HepG2 (cell line): ENCODE measurements around the gene SAMM50. TPM values are rescaled to one million over a fixed set of nuclear protein-coding genes. Genes with fewer than 3 reads are reported as not detected.
A peak's percentile ranks its signal among the peaks of the same experiment; 100 is the strongest.

ENCODE experiments used
- ARNT2 ChIP-seq: sonication (generic); formaldehyde crosslinking; IDR thresholded peaks from 2 replicates; pipeline ENCODE4 v1.8.0; 2022; ENCODE audit warnings: mild to moderate bottlenecking, low read depth, missing genetic modification reagents, moderate library complexity
- CTCF ChIP-seq: sonication (generic); formaldehyde crosslinking; IDR thresholded peaks from 2 replicates; pipeline ENCODE4 v1.5.0; 2020; ENCODE audit warnings: mild to moderate bottlenecking, missing genetic modification reagents, moderate library complexity
- FOXM1 ChIP-seq: sonication (generic); formaldehyde crosslinking; IDR thresholded peaks from 2 replicates; pipeline ENCODE4 v1.5.0; 2020; ENCODE audit warnings: missing genetic modification reagents
- GABPB1 ChIP-seq: IDR thresholded peaks from 2 replicates; pipeline ENCODE4 v1.6.1; 2016; ENCODE audit warnings: mild to moderate bottlenecking, missing genetic modification reagents, moderate library complexity, missing compliant biosample characterization
- GATAD2A ChIP-seq: IDR thresholded peaks from 2 replicates; pipeline ENCODE4 v1.6.1; 2016
- GFI1 ChIP-seq: sonication (generic); formaldehyde crosslinking; IDR thresholded peaks from 2 replicates; pipeline ENCODE4 v1.5.0; 2020; ENCODE audit warnings: missing genetic modification reagents, mild to moderate bottlenecking, borderline replicate concordance
- MATR3 ChIP-seq: sonication (generic); formaldehyde crosslinking; IDR thresholded peaks from 2 replicates; pipeline ENCODE4 v1.4.0; 2020; ENCODE audit warnings: missing genetic modification reagents
- MTA1 ChIP-seq: sonication (generic); formaldehyde crosslinking; IDR thresholded peaks from 2 replicates; pipeline ENCODE4 v1.4.0; 2020; ENCODE audit warnings: missing genetic modification reagents, mild to moderate bottlenecking, borderline replicate concordance
- MTF1 ChIP-seq: sonication (generic); formaldehyde crosslinking; IDR thresholded peaks from 2 replicates; pipeline ENCODE4 v1.5.0; 2020; ENCODE audit warnings: missing genetic modification reagents
- MZF1 ChIP-seq: sonication (generic); formaldehyde crosslinking; IDR thresholded peaks from 2 replicates; pipeline ENCODE4 v1.8.1; 2023; ENCODE audit warnings: mild to moderate bottlenecking, missing genetic modification reagents, borderline replicate concordance
- NCOA5 ChIP-seq: sonication (generic); formaldehyde crosslinking; IDR thresholded peaks from 2 replicates; pipeline ENCODE4 v1.4.0; 2020; ENCODE audit warnings: missing genetic modification reagents
- NR2F1 ChIP-seq, 2 experiments: fragments of 450-650 bp in 1 of 2; formaldehyde crosslinking in 1 of 2; IDR thresholded peaks; 2 replicates each; pipeline versions ENCODE4 v1.5.0 to v1.6.1; 2016 to 2020; ENCODE audit warnings: mild to moderate bottlenecking in 1 of 2, missing compliant biosample characterization in 1 of 2, missing genetic modification reagents in 1 of 2, moderate library complexity in 1 of 2
- PITX1 ChIP-seq: sonication (generic); formaldehyde crosslinking; IDR thresholded peaks from 2 replicates; pipeline ENCODE4 v1.5.1; 2020; ENCODE audit warnings: mild to moderate bottlenecking, missing genetic modification reagents
- RARA ChIP-seq: IDR thresholded peaks from 2 replicates; pipeline ENCODE4 v1.6.1; 2016; ENCODE audit warnings: missing genetic modification reagents, missing compliant biosample characterization
- RBFOX2 ChIP-seq: fragments of 200-400 bp; formaldehyde crosslinking; IDR thresholded peaks from 2 replicates; pipeline ENCODE4 v1.6.1; 2017; ENCODE audit warnings: low read depth, mild to moderate bottlenecking, low read length
- SMAD1 ChIP-seq: sonication (generic); formaldehyde crosslinking; IDR thresholded peaks from 2 replicates; pipeline ENCODE4 v1.4.0; 2020; ENCODE audit warnings: missing genetic modification reagents, low read depth, mild to moderate bottlenecking, borderline replicate concordance
- SMC3 ChIP-seq: IDR thresholded peaks from 2 replicates; pipeline ENCODE4 v1.6.1; 2011; ENCODE audit warnings: low read length, improper control_type of control experiment
- THYN1 ChIP-seq: sonication (generic); formaldehyde crosslinking; IDR thresholded peaks from 2 replicates; pipeline ENCODE4 v1.8.1; 2023; ENCODE audit warnings: low read depth, mild to moderate bottlenecking, moderate library complexity, missing genetic modification reagents, borderline replicate concordance
- polyA plus RNA-seq, 8 experiments: library from polyadenylated mRNA; depleted of rRNA in 3 of 8; stranded (reverse) in 7 of 8; unstranded in 1 of 8; fragments of >200 nt; fragmentation: Illumina TruSeq in 4 of 8; extraction: Trizol in 4 of 8; gene quantifications; 2 replicates each; pipeline versions ENCODE4 v1.2.1 to v1.2.3, GENCODE V29; 2011 to 2016; ENCODE audit warnings: low read depth in 4 of 8, missing spikeins in 1 of 8, mixed read lengths in 1 of 8; ENCODE audit not compliant: insufficient read depth in 1 of 8
- total RNA-seq, 5 experiments: library from RNA; depleted of rRNA; stranded (reverse); fragments of >200 nt; fragmentation: Illumina TruSeq; extraction: Trizol; gene quantifications; 2 replicates each; pipeline ENCODE4 v1.2.3, GENCODE V29; 2016; ENCODE audit warnings: low read depth in 1 of 5
- TF ChIP-seq, protein P1 (sequence below): sonication (generic); formaldehyde crosslinking; IDR thresholded peaks from 2 replicates; pipeline ENCODE4 v1.4.0; 2020; ENCODE audit warnings: mild to moderate bottlenecking, missing genetic modification reagents
- TF ChIP-seq, protein P2 (sequence below): sonication (generic); formaldehyde crosslinking; IDR thresholded peaks from 2 replicates; pipeline ENCODE4 v1.4.0; 2020; ENCODE audit warnings: missing genetic modification reagents
- TF ChIP-seq, protein P3 (sequence below): sonication (generic); formaldehyde crosslinking; IDR thresholded peaks from 2 replicates; pipeline ENCODE4 v1.4.0; 2020; ENCODE audit warnings: missing genetic modification reagents

Gene SAMM50
- total and polyA plus RNA-seq, 2 of the 13 experiments (the other 11 are each of a cell fraction or from before 2014, with no cell fraction given) = 34.7 to 63.4 TPM

- TF ChIP-seq MZF1 (CRISPR knock-in tag) (no peak), CTCF (CRISPR knock-in tag) (peak; percentile 76), NR2F1 (CRISPR knock-in tag; IDR thresholded peaks at IDR 0.05) (peak; percentile 36 to 62; a peak in 2 of 4 replicates), MTA1 (CRISPR knock-in tag) (no peak), SMAD1 (CRISPR knock-in tag) (no peak), MTF1 (no peak), RARA (CRISPR knock-in tag) (peak; percentile 80), THYN1 (CRISPR knock-in tag) (no peak), MATR3 (no peak), RBFOX2 (no peak), SMC3 (no peak), GFI1 (CRISPR knock-in tag) (no peak), GATAD2A (CRISPR knock-in tag) (peak; percentile 13; the same call in 1 of the 2 replicates), NCOA5 (CRISPR knock-in tag) (no peak), GABPB1 (no peak; the same call in 1 of the 2 replicates), ARNT2 (CRISPR knock-in tag) (no peak), PITX1 (CRISPR knock-in tag) (0 out of 2 replicates have a peak, but pooled peaks have one; percentile 49), FOXM1 (CRISPR knock-in tag) (no peak)
- TF ChIP-seq, protein P1, sequence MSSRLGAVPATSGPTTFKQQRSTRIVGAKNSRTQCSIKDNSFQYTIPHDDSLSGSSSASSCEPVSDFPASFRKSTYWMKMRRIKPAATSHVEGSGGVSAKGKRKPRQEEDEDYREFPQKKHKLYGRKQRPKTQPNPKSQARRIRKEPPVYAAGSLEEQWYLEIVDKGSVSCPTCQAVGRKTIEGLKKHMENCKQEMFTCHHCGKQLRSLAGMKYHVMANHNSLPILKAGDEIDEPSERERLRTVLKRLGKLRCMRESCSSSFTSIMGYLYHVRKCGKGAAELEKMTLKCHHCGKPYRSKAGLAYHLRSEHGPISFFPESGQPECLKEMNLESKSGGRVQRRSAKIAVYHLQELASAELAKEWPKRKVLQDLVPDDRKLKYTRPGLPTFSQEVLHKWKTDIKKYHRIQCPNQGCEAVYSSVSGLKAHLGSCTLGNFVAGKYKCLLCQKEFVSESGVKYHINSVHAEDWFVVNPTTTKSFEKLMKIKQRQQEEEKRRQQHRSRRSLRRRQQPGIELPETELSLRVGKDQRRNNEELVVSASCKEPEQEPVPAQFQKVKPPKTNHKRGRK = no peak
- TF ChIP-seq, protein P2, sequence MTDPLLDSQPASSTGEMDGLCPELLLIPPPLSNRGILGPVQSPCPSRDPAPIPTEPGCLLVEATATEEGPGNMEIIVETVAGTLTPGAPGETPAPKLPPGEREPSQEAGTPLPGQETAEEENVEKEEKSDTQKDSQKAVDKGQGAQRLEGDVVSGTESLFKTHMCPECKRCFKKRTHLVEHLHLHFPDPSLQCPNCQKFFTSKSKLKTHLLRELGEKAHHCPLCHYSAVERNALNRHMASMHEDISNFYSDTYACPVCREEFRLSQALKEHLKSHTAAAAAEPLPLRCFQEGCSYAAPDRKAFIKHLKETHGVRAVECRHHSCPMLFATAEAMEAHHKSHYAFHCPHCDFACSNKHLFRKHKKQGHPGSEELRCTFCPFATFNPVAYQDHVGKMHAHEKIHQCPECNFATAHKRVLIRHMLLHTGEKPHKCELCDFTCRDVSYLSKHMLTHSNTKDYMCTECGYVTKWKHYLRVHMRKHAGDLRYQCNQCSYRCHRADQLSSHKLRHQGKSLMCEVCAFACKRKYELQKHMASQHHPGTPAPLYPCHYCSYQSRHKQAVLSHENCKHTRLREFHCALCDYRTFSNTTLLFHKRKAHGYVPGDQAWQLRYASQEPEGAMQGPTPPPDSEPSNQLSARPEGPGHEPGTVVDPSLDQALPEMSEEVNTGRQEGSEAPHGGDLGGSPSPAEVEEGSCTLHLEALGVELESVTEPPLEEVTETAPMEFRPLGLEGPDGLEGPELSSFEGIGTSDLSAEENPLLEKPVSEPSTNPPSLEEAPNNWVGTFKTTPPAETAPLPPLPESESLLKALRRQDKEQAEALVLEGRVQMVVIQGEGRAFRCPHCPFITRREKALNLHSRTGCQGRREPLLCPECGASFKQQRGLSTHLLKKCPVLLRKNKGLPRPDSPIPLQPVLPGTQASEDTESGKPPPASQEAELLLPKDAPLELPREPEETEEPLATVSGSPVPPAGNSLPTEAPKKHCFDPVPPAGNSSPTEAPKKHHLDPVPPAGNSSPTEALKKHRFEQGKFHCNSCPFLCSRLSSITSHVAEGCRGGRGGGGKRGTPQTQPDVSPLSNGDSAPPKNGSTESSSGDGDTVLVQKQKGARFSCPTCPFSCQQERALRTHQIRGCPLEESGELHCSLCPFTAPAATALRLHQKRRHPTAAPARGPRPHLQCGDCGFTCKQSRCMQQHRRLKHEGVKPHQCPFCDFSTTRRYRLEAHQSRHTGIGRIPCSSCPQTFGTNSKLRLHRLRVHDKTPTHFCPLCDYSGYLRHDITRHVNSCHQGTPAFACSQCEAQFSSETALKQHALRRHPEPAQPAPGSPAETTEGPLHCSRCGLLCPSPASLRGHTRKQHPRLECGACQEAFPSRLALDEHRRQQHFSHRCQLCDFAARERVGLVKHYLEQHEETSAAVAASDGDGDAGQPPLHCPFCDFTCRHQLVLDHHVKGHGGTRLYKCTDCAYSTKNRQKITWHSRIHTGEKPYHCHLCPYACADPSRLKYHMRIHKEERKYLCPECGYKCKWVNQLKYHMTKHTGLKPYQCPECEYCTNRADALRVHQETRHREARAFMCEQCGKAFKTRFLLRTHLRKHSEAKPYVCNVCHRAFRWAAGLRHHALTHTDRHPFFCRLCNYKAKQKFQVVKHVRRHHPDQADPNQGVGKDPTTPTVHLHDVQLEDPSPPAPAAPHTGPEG (CRISPR knock-in tag) = no peak
- TF ChIP-seq, protein P3, sequence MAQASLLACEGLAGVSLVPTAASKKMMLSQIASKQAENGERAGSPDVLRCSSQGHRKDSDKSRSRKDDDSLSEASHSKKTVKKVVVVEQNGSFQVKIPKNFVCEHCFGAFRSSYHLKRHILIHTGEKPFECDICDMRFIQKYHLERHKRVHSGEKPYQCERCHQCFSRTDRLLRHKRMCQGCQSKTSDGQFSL (CRISPR knock-in tag) = no peak
These were observed 33.1 kb upstream of the SAMM50 start (continued) for GRCh38 chr22:43922123-43922522.
